Colonic mucosa (tissue), 4 donors: ENCODE measurements around the gene S100A10. TPM values are rescaled to one million over a fixed set of nuclear protein-coding genes. Genes with fewer than 3 reads are reported as not detected.

Source experiments
- DNase-seq: peaks from one replicate; pipeline ENCODE4 v3.0.0-alpha.2; 2020
- H3K27ac ChIP-seq: fragments of 200-600 bp; one replicate; pipeline ENCODE4 v1.8.0; 2021
- H3K27me3 ChIP-seq: fragments of 200-600 bp; one replicate; pipeline ENCODE4 v1.8.0; 2021
- H3K36me3 ChIP-seq: fragments of 200-600 bp; one replicate; pipeline ENCODE4 v1.8.0; 2021
- H3K4me1 ChIP-seq: fragments of 200-600 bp; one replicate; pipeline ENCODE4 v1.8.0; 2021; ENCODE audit warnings: mild to moderate bottlenecking
- H3K4me3 ChIP-seq: fragments of 200-600 bp; one replicate; pipeline ENCODE4 v1.8.0; 2021
- H3K9ac ChIP-seq, 2 donors: one replicate each; pipeline ENCODE4 v1.7.0; 2013; ENCODE audit warnings: control low read depth in 2 of 2, low read depth in 2 of 2, low read length in 2 of 2
- H3K9me3 ChIP-seq: fragments of 200-600 bp; one replicate; pipeline ENCODE4 v1.8.0; 2021
- intact Hi-C: fragments of 100-400 bp; cut with DNase I; formaldehyde crosslinking; loops from one replicate; pipeline ENCODE4 v1.14.1; 2022
- total RNA-seq, 2 donors: library from RNA; stranded (reverse); fragmentation: NEBNext Ultra II Directional in 1 of 2; extraction: Animal tissue kit (Norgen Biotek cat#: 25700) in 1 of 2; gene quantifications; one replicate each; pipeline ENCODE4 v1.2.1, GENCODE V29; 2021
- TF ChIP-seq, protein P1 (sequence below): fragments of 200-600 bp; IDR thresholded peaks from one replicate; pipeline ENCODE4 v1.8.0; 2022; ENCODE audit warnings: antibody characterized with exemption, mild to moderate bottlenecking
- donor health status: healthy.
- donor health status: DM: no; HTN: no; CAD: no.
- donor health status: DM: no; HTN: no; CAD: no.

S100A10 gene
- total RNA-seq, 2 donors from 2014 or later: 1,313 to 1,485 TPM

GRCh38 chr1:151934048-151934493 is 59.6 kb downstream of the S100A10 start:
- peak; percentile 74 for DNase-seq
- H3K27me3 ChIP-seq: no peaks in the 10 kb centered on the region
- H3K36me3 ChIP-seq: no peaks in the 10 kb centered on the region
- H3K27ac ChIP-seq: no peak overlapping the region
- H3K4me3 ChIP-seq: no peak overlapping the region
- H3K9ac ChIP-seq: no peak overlapping the region
- no peaks in the 10 kb centered on the region for H3K9me3 ChIP-seq
- intact Hi-C loops: loop anchor here (5.0 kb wide), 1 partner anchor 33 kb away; no protein-coding TSS in a partner anchor
- TF ChIP-seq, protein P1, sequence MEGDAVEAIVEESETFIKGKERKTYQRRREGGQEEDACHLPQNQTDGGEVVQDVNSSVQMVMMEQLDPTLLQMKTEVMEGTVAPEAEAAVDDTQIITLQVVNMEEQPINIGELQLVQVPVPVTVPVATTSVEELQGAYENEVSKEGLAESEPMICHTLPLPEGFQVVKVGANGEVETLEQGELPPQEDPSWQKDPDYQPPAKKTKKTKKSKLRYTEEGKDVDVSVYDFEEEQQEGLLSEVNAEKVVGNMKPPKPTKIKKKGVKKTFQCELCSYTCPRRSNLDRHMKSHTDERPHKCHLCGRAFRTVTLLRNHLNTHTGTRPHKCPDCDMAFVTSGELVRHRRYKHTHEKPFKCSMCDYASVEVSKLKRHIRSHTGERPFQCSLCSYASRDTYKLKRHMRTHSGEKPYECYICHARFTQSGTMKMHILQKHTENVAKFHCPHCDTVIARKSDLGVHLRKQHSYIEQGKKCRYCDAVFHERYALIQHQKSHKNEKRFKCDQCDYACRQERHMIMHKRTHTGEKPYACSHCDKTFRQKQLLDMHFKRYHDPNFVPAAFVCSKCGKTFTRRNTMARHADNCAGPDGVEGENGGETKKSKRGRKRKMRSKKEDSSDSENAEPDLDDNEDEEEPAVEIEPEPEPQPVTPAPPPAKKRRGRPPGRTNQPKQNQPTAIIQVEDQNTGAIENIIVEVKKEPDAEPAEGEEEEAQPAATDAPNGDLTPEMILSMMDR: peak; percentile 83
- no peaks in the 10 kb centered on the region for H3K4me1 ChIP-seq

Other genes starting within 250 kb of the S100A10 start
- 100 to 1,000 TPM in 1 of 2 donors, 10 to 100 TPM in 1; 49.4 to 104 TPM for gene MRPL9, start 230.4 kb downstream of the S100A10 start, total RNA-seq
- 1 to 10 TPM; 6.8 to 9.1 TPM for gene TDRKH, start 203.4 kb downstream of the S100A10 start, total RNA-seq
- gene LINGO4, start 188.4 kb downstream of the S100A10 start, total RNA-seq: under 1 TPM; 0.12 to 0.13 TPM
- gene RORC, start 162.1 kb downstream of the S100A10 start, total RNA-seq: 10 to 100 TPM; 20.5 to 27.7 TPM
- gene C2CD4D, start 154.0 kb downstream of the S100A10 start, total RNA-seq: 1 to 10 TPM in 1 of 2 donors, under 1 TPM in 1; 0.85 to 1.6 TPM
- not detected for gene THEM5, start 140.1 kb downstream of the S100A10 start, total RNA-seq
- 1 to 10 TPM; 6.6 to 7.7 TPM for gene THEM4, start 84.3 kb downstream of the S100A10 start, total RNA-seq
- gene S100A11, start 43.1 kb upstream of the S100A10 start, total RNA-seq: 100 to 1,000 TPM; 194 to 260 TPM
- gene TCHHL1, start 95.2 kb upstream of the S100A10 start, total RNA-seq: not detected
- gene TCHH, start 121.6 kb upstream of the S100A10 start, total RNA-seq: not detected
- gene RPTN, start 165.4 kb upstream of the S100A10 start, total RNA-seq: not detected
- not detected for gene HRNR, start 230.3 kb upstream of the S100A10 start, total RNA-seq